Body of pancreas (tissue), 4 donors: ENCODE data around the gene HAAO. TPM values are rescaled to one million over a fixed set of nuclear protein-coding genes. Genes with fewer than 3 reads are reported as not detected.

Experiments used
- ATAC-seq: fragments of 150-250 bp; one replicate; pipeline ENCODE4 v1.9.1; 2016
- DNase-seq, 4 donors: peaks; one replicate each; pipeline ENCODE4 v3.0.0-alpha.2; 2019
- H3K27ac ChIP-seq, 4 donors: fragments of 200-600 bp; sonication (generic); 1 replicate in 3 of 4; 2 replicates in 1 of 4; pipeline versions ENCODE4 v1.5.1 to v1.6.1; 2016 to 2019; ENCODE audit warnings: mild to moderate bottlenecking in 1 of 4, mixed read lengths in 1 of 4, moderate library complexity in 1 of 4
- H3K27me3 ChIP-seq, 2 donors: fragments of 200-600 bp; sonication (generic); one replicate each; pipeline ENCODE4 v1.6.0; 2016; ENCODE audit warnings: mild to moderate bottlenecking in 1 of 2
- H3K36me3 ChIP-seq, 2 donors: fragments of 200-600 bp; sonication (generic); replicated peaks in 1 of 2; 2 replicates each; pipeline ENCODE4 v1.5.1; 2016; ENCODE audit warnings: low read depth in 2 of 2; ENCODE audit not compliant: insufficient read depth in 1 of 2
- H3K4me1 ChIP-seq: fragments of 200-600 bp; sonication (generic); one replicate; pipeline ENCODE4 v1.6.0; 2016
- H3K4me3 ChIP-seq, 2 donors: fragments of 200-600 bp; sonication (generic); 1 replicate in 1 of 2; 2 replicates in 1 of 2; pipeline ENCODE4 v1.5.1; 2016 to 2019
- H3K9me3 ChIP-seq, 3 donors: fragments of 200-600 bp; sonication (generic); 1 replicate in 2 of 3; 2 replicates in 1 of 3; pipeline ENCODE4 v1.5.1; 2016
- POLR2A ChIP-seq, 3 donors: fragments of 450-650 bp; IDR thresholded peaks; one replicate each; pipeline ENCODE4 v1.6.1; 2016; ENCODE audit warnings: antibody characterized with exemption in 3 of 3, mild to moderate bottlenecking in 2 of 3
- WGBS, 2 donors: methylation state at CpG; one replicate each; pipeline ENCODE4 v1.1.5; 2017; 5-methylcytosine and 5-hydroxymethylcytosine counted together
- intact Hi-C: fragments of 100-400 bp; cut with DNase I; formaldehyde crosslinking; loops from one replicate; pipeline ENCODE4 v1.15.1; 2023
- total RNA-seq, 2 donors: library from RNA; depleted of rRNA; stranded (reverse); fragments of >200 nt; gene quantifications; one replicate each; pipeline ENCODE4 v1.1.0, GENCODE V29; 2016
- TF ChIP-seq, protein P1 (sequence below), 7 experiments: fragments of 450-650 bp in 4 of 7; fragments of 200-600 bp in 3 of 7; sonication (generic) in 3 of 7; IDR thresholded peaks; one replicate each; pipeline ENCODE4 v1.5.1; 2016 to 2019; ENCODE audit warnings: antibody characterized with exemption in 7 of 7

HAAO gene
- total RNA-seq, 2 donors from 2014 or later = 30.3 to 30.9 TPM

DNA sequence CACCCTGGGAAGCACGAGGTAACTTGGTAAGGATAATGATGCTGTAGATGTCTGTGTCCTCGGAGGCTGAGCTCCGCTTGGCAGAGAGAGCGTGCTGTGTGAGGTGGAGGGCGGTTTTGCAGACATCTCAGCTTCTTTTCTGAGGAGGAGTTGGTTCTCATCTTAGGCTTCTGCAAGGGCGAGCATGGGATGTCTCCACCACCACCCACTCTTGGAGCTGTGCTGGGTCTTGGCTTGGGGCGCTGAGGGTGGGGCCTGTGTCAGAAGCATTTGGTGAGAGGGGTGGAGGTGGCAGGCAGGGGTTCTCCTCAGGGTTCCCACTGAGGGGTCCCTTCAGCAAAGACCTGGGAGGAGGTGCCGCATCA is 37.6 kb downstream of the HAAO start:
- DNase-seq = no peak
- Histone ChIP-seq H3K4me3 (no peak overlapping the region), H3K27me3 (no peaks in the 10 kb centered on the region), H3K36me3 (no peaks in the 10 kb centered on the region), H3K9me3 (no peaks in the 10 kb centered on the region), H3K4me1 (peaks cover 39% of the 10 kb centered on the region), H3K27ac (peak overlapping the region; percentile 60 to 70 (median 68))
- TF ChIP-seq, protein P1, sequence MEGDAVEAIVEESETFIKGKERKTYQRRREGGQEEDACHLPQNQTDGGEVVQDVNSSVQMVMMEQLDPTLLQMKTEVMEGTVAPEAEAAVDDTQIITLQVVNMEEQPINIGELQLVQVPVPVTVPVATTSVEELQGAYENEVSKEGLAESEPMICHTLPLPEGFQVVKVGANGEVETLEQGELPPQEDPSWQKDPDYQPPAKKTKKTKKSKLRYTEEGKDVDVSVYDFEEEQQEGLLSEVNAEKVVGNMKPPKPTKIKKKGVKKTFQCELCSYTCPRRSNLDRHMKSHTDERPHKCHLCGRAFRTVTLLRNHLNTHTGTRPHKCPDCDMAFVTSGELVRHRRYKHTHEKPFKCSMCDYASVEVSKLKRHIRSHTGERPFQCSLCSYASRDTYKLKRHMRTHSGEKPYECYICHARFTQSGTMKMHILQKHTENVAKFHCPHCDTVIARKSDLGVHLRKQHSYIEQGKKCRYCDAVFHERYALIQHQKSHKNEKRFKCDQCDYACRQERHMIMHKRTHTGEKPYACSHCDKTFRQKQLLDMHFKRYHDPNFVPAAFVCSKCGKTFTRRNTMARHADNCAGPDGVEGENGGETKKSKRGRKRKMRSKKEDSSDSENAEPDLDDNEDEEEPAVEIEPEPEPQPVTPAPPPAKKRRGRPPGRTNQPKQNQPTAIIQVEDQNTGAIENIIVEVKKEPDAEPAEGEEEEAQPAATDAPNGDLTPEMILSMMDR (IDR thresholded peaks at IDR 0.05) = no peak
- no peak for TF ChIP-seq POLR2A (IDR thresholded peaks at IDR 0.05)
- intact Hi-C loops = no loop called here
- ATAC-seq = no peak
- 84 to 94% methylated on average over 7 to 8 of the region's 8 CpGs for WGBS, 2 donors

DNA sequence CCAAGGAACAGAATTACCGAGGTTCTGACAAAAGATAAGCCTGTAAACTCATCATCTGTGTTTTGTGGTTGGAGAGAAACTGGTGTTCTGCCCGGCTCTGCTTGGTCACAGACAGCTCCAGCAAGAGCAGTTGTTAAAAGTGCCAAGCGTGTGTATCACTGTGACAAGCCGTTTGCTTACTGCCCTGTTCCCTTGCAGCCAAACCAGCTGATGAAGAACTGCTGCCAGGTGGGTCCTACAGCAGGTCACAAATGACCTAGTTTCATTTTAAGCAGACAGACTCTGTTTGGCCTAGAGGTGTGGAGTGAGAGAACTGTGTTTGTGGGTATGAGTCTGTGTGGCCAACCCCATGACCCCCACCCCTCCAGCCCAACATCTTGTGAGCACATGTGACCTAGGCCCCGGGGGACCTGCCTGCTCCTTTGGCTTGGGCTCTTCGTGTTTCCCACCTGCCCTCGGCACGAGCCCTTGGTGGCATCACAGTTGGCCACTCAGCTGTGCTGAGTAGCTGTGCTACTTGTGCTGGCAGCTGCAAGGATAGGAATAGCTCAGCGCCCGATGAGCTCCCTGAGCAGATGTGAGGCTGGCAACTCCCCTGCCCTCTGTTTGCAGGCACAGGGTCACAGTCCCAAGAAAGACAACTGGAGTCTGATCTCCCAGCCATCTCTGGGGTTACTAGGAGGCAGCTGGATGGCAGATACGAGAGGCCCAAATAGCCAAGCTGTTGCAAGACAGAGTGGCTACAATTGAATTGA is 38.2 kb downstream of the HAAO start:
- ATAC-seq (peak; percentile 60), DNase-seq (peak; percentile 51 to 81 (median 74))
- intact Hi-C loops = no loop called here
- H3K4me3 ChIP-seq = no peak overlapping the region
- H3K9me3 ChIP-seq = no peaks in the 10 kb centered on the region
- WGBS, 2 donors = 37 to 51% methylated on average over 8 to 11 of the region's 11 CpGs
- peaks cover 39% of the 10 kb centered on the region for H3K4me1 ChIP-seq
- TF ChIP-seq, protein P1 (IDR thresholded peaks at IDR 0.05) = no peak
- no peak for TF ChIP-seq POLR2A (IDR thresholded peaks at IDR 0.05)
- H3K27ac ChIP-seq = peak overlapping the region; percentile 60 to 70 (median 68)
- H3K27me3 ChIP-seq = no peaks in the 10 kb centered on the region
- no peaks in the 10 kb centered on the region for H3K36me3 ChIP-seq

DNA sequence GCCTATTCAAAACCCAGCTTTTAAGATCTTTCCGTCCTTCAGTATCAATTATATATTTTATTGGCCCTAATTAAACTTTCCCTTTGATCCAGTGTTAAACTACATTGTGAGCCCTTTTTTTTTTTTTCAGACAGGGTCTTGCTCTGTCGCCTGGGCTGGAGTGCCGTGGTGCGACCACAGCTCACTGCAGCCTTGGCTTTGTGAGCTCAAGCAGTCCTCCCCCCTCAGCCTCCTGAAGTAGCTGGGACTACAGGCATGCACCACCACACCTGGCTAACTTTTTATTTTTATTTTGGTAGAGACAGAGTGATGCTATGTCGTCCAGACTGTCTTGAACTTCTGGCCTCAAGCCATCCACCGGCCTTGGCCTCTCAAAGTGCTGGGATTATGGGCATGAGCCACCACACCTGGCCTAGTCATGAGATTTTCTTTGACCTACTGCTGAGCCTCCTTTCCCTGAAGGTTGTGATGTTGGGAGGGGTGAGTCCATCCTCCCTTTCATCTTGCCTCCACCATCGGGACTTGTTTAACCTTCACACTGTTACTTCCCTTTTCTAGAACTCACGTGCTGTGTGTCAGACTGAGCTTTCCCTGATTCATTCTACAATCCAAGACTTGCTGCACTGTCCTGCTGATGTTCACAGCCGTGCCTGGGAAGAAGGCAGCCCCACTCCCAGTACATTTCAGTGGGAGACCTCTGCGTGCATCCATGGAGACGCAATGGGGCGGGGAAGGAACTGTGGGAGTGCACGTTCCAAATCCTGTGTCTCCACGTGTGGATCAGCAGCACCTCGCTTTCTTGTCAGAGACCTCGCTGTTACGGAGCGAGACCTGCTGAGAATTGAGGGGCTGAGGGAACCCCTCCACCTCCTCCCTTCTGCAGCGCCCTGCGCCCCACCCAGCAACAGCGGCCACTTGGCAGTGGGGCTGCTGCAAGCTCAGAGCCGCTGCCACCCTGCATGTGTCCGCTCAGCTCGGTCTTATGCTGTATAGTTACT is 39.3 kb downstream of the HAAO start:
- Histone ChIP-seq H3K9me3 (no peaks in the 10 kb centered on the region), H3K4me3 (no peak overlapping the region), H3K36me3 (no peaks in the 10 kb centered on the region), H3K27ac (peak overlapping the region in 2 of 4 donors; percentile 25 to 69), H3K4me1 (peaks cover 39% of the 10 kb centered on the region), H3K27me3 (no peaks in the 10 kb centered on the region)
- WGBS, 2 donors = 80 to 81% methylated on average over 19 to 24 of the region's 24 CpGs
- DNase-seq (peak in 1 of 4 donors; percentile 27), ATAC-seq (no peak)
- intact Hi-C loops = no loop called here
- no peak for TF ChIP-seq POLR2A (IDR thresholded peaks at IDR 0.05)
- TF ChIP-seq, protein P1 (IDR thresholded peaks at IDR 0.05) = no peak

DNA sequence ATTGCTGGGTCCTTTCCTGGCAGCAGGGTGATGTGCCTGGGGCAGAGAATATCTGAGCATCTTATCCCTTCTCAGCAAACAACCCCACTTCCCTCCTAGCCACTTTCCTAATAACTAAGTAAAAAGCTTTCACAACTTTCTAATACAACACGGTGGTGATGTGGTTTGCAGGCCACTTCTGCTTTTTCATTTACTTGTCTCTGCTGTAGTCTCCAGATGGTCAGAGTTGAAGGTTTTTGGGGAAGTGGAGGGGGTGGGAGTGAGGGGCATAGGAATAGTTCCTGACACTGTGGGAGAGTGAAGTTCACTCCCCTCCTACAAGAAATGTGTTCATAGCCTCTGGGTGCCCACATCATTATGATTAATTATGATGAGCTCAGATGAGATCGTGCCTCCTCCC is 40.1 kb downstream of the HAAO start:
- H3K4me3 ChIP-seq = no peak overlapping the region
- ATAC-seq (no peak), DNase-seq (peak in 1 of 4 donors; percentile 58)
- 69 to 87% methylated on average over 2 of the region's 2 CpGs for WGBS, 2 donors
- H3K4me1 ChIP-seq = peaks cover 39% of the 10 kb centered on the region
- no peaks in the 10 kb centered on the region for H3K36me3 ChIP-seq
- no peak overlapping the region for H3K27ac ChIP-seq
- intact Hi-C loops = no loop called here
- TF ChIP-seq, protein P1 (IDR thresholded peaks at IDR 0.05) = no peak
- TF ChIP-seq POLR2A (IDR thresholded peaks at IDR 0.05) = no peak
- no peaks in the 10 kb centered on the region for H3K27me3 ChIP-seq
- H3K9me3 ChIP-seq = no peaks in the 10 kb centered on the region
